Neutrophil (primary cell): ENCODE data around the gene SLC15A2.

Experiments
- H3K27ac ChIP-seq: fragments of 200-600 bp; sonication (generic); 2 replicates; pipeline ENCODE4 v1.5.1; 2016; ENCODE audit warnings: mild to moderate bottlenecking, moderate library complexity
- H3K27me3 ChIP-seq: fragments of 200-600 bp; sonication (generic); 2 replicates; pipeline ENCODE4 v1.6.0; 2016; ENCODE audit warnings: mild to moderate bottlenecking
- H3K36me3 ChIP-seq: fragments of 200-600 bp; sonication (generic); 2 replicates; pipeline ENCODE4 v1.5.1; 2017
- H3K4me1 ChIP-seq, 2 experiments: fragments of 200-600 bp in 1 of 2; sonication (generic) in 1 of 2; 1 replicate in 1 of 2; 2 replicates in 1 of 2; pipeline versions ENCODE4 v1.5.1 to v1.6.1; 2013 to 2016; ENCODE audit warnings: low read depth in 1 of 2, low read length in 1 of 2, mild to moderate bottlenecking in 1 of 2, moderate library complexity in 1 of 2; ENCODE audit not compliant: control insufficient read depth in 1 of 2, insufficient read depth in 1 of 2
- H3K4me3 ChIP-seq, 2 experiments: fragments of 200-600 bp in 1 of 2; sonication (generic) in 1 of 2; 1 replicate in 1 of 2; 2 replicates in 1 of 2; pipeline ENCODE4 v1.5.1; 2013 to 2016; ENCODE audit warnings: low read depth in 1 of 2, low read length in 1 of 2, mild to moderate bottlenecking in 1 of 2, moderate library complexity in 1 of 2
- H3K9me3 ChIP-seq: fragments of 200-600 bp; sonication (generic); 2 replicates; pipeline ENCODE4 v1.5.1; 2016
- CTCF ChIP-seq: fragments of 200-600 bp; sonication (generic); IDR thresholded peaks from 2 replicates; pipeline ENCODE4 v1.5.1; 2016; ENCODE audit warnings: antibody characterized with exemption

Gene SLC15A2

GRCh38 chr3:121981473-121981872, 87.3 kb downstream of the SLC15A2 start:
- no peaks in the 10 kb centered on the region for H3K36me3 ChIP-seq
- no peak for TF ChIP-seq CTCF
- no peaks in the 10 kb centered on the region for H3K4me1 ChIP-seq
- H3K9me3 ChIP-seq, result no peaks in the 10 kb centered on the region
- no peaks in the 10 kb centered on the region for H3K27me3 ChIP-seq
- H3K4me3 ChIP-seq, result no peak overlapping the region
- no peak overlapping the region for H3K27ac ChIP-seq

GRCh38 chr3:121985846-121986245, 91.6 kb downstream of the SLC15A2 start:
- no peak for TF ChIP-seq CTCF
- Histone ChIP-seq H3K4me1 (no peaks in the 10 kb centered on the region), H3K36me3 (no peaks in the 10 kb centered on the region), H3K27me3 (no peaks in the 10 kb centered on the region), H3K4me3 (no peak overlapping the region), H3K27ac (no peak overlapping the region), H3K9me3 (no peaks in the 10 kb centered on the region)

- no peaks in the 10 kb centered on the region for H3K27me3 ChIP-seq
- no peaks in the 10 kb centered on the region for H3K36me3 ChIP-seq
- TF ChIP-seq CTCF, result no peak
- H3K4me1 ChIP-seq, result no peaks in the 10 kb centered on the region
- H3K27ac ChIP-seq, result no peak overlapping the region
- H3K9me3 ChIP-seq, result no peaks in the 10 kb centered on the region
- no peak overlapping the region for H3K4me3 ChIP-seq
Observed at GRCh38 chr3:121988146-121988545, 93.9 kb downstream of the SLC15A2 start.

- no peaks in the 10 kb centered on the region for H3K36me3 ChIP-seq
- no peak for TF ChIP-seq CTCF
- H3K9me3 ChIP-seq, result no peaks in the 10 kb centered on the region
- H3K4me1 ChIP-seq, result peaks cover 0 to 2% of the 10 kb centered on the region in 2 experiments
- no peaks in the 10 kb centered on the region for H3K27me3 ChIP-seq
- H3K27ac ChIP-seq, result no peak overlapping the region
- H3K4me3 ChIP-seq, result no peak overlapping the region
Observed at GRCh38 chr3:121989943-121990342, 95.7 kb downstream of the SLC15A2 start.

- Histone ChIP-seq H3K36me3 (no peaks in the 10 kb centered on the region), H3K4me1 (peaks cover under 1 to 10% of the 10 kb centered on the region in 2 experiments), H3K9me3 (no peaks in the 10 kb centered on the region), H3K27me3 (no peaks in the 10 kb centered on the region), H3K27ac (no peak overlapping the region), H3K4me3 (no peak overlapping the region)
- TF ChIP-seq CTCF, result no peak
Observed at GRCh38 chr3:121992601-121993560, 98.7 kb downstream of the SLC15A2 start.
